HG02571 (cell line): ENCODE data around the gene SLC35G6.

Source experiments
- ATAC-seq: cut with Tn5 transposase; IDR thresholded peaks from one replicate; pipeline ENCODE4 v1.9.1; 2021; ENCODE audit warnings: mild to moderate bottlenecking, moderate library complexity; ENCODE audit not compliant: unreplicated experiment

Gene SLC35G6

GRCh38 chr17:7499161-7499560 is 17.9 kb downstream of the SLC35G6 start:
- ATAC-seq: no peak

GRCh38 chr17:7501729-7502128 is 20.5 kb downstream of the SLC35G6 start:
- ATAC-seq: no peak

- no peak for ATAC-seq
Observed at GRCh38 chr17:7502171-7502847, 21.1 kb downstream of the SLC35G6 start.

- ATAC-seq: no peak
Observed at GRCh38 chr17:7502987-7503386, 21.7 kb downstream of the SLC35G6 start.

GRCh38 chr17:7503521-7503920 is 22.3 kb downstream of the SLC35G6 start:
- ATAC-seq: no peak

- no peak for ATAC-seq
Observed at GRCh38 chr17:7508145-7508544, 26.9 kb downstream of the SLC35G6 start.

GRCh38 chr17:7508846-7509245 is 27.6 kb downstream of the SLC35G6 start:
- no peak for ATAC-seq

GRCh38 chr17:7509937-7510336 is 28.7 kb downstream of the SLC35G6 start:
- ATAC-seq: no peak

GRCh38 chr17:7511108-7511507 is 29.9 kb downstream of the SLC35G6 start:
- ATAC-seq: no peak

GRCh38 chr17:7512105-7512504 is 30.9 kb downstream of the SLC35G6 start:
- ATAC-seq: no peak

- ATAC-seq: no peak
Observed at GRCh38 chr17:7512824-7513540, 31.7 kb downstream of the SLC35G6 start.

GRCh38 chr17:7513850-7514419 is 32.7 kb downstream of the SLC35G6 start:
- ATAC-seq: no peak

GRCh38 chr17:7515911-7516610 is 34.8 kb downstream of the SLC35G6 start:
- no peak for ATAC-seq

- no peak for ATAC-seq
Observed at GRCh38 chr17:7523033-7523432, 41.8 kb downstream of the SLC35G6 start.

GRCh38 chr17:7528842-7529241 is 47.6 kb downstream of the SLC35G6 start:
- no peak for ATAC-seq

GRCh38 chr17:7530023-7530900 is 49.0 kb downstream of the SLC35G6 start:
- ATAC-seq: no peak
